Ishikawa (cell line): Measurements from ENCODE around the gene UTS2R.
A peak's percentile ranks its signal among the peaks of the same experiment; 100 is the strongest.

Source experiments
- CEBPB ChIP-seq: IDR thresholded peaks from 2 replicates; pipeline ENCODE4 v1.6.1; 2012
- CREB1 ChIP-seq: IDR thresholded peaks from 2 replicates; pipeline ENCODE4 v1.6.1; 2012; ENCODE audit warnings: low read depth
- EGR1 ChIP-seq: IDR thresholded peaks from 2 replicates; pipeline ENCODE4 v1.6.1; 2012
- EP300 ChIP-seq: IDR thresholded peaks from 2 replicates; pipeline ENCODE4 v1.6.1; 2012; ENCODE audit warnings: borderline replicate concordance
- FOXM1 ChIP-seq: IDR thresholded peaks from 2 replicates; pipeline ENCODE4 v1.6.1; 2012; ENCODE audit warnings: low read depth, borderline replicate concordance
- NFIC ChIP-seq: IDR thresholded peaks from 2 replicates; pipeline ENCODE4 v1.6.1; 2012
- RAD21 ChIP-seq: IDR thresholded peaks from 2 replicates; pipeline ENCODE4 v1.6.1; 2012; ENCODE audit warnings: low read depth
- TAF1 ChIP-seq: IDR thresholded peaks from 2 replicates; pipeline ENCODE4 v1.6.1; 2012; ENCODE audit warnings: low read depth, mild to moderate bottlenecking
- TCF12 ChIP-seq: IDR thresholded peaks from 2 replicates; pipeline ENCODE4 v1.6.1; 2012; ENCODE audit warnings: low read depth
- TEAD4 ChIP-seq: IDR thresholded peaks from 2 replicates; pipeline ENCODE4 v1.6.1; 2012
- YY1 ChIP-seq: IDR thresholded peaks from 2 replicates; pipeline ENCODE4 v1.6.1; 2012; ENCODE audit warnings: low read depth
- ZBTB7A ChIP-seq: IDR thresholded peaks from 2 replicates; pipeline ENCODE4 v1.6.1; 2012; ENCODE audit warnings: low read depth
- TF ChIP-seq, protein P1 (sequence below): IDR thresholded peaks from 2 replicates; pipeline ENCODE4 v1.6.1; 2012
- TF ChIP-seq, protein P2 (sequence below): IDR thresholded peaks from 2 replicates; pipeline ENCODE4 v1.6.1; 2012; ENCODE audit warnings: low read depth, mild to moderate bottlenecking
- TF ChIP-seq, protein P3 (sequence below): IDR thresholded peaks from 2 replicates; pipeline ENCODE4 v1.6.1; 2012

The UTS2R gene

DNA sequence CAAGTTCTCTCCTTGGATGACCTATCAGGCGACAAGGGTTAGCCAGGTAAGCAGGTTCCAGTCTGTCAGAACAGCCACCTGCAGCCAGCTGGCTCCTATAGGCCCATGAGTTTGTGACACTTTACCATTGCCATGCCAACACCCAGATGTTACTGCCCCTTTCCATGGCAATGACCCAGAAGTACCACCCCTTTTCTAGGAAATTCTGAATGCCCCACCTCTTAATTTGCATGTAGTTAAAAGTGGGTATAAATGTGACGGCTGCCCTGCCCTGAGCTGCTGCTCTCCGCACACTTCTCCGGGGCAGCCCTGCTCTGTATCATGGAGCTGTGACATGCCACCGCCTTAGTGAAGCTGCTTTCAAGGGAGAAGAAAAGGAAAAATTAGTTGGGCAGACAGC is 28.0 kb upstream of the UTS2R start:
- TF ChIP-seq, protein P1, sequence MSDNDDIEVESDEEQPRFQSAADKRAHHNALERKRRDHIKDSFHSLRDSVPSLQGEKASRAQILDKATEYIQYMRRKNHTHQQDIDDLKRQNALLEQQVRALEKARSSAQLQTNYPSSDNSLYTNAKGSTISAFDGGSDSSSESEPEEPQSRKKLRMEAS = 0 out of 2 replicates have a peak, but pooled peaks have one; percentile 23
- TF ChIP-seq RAD21 = no peak

DNA sequence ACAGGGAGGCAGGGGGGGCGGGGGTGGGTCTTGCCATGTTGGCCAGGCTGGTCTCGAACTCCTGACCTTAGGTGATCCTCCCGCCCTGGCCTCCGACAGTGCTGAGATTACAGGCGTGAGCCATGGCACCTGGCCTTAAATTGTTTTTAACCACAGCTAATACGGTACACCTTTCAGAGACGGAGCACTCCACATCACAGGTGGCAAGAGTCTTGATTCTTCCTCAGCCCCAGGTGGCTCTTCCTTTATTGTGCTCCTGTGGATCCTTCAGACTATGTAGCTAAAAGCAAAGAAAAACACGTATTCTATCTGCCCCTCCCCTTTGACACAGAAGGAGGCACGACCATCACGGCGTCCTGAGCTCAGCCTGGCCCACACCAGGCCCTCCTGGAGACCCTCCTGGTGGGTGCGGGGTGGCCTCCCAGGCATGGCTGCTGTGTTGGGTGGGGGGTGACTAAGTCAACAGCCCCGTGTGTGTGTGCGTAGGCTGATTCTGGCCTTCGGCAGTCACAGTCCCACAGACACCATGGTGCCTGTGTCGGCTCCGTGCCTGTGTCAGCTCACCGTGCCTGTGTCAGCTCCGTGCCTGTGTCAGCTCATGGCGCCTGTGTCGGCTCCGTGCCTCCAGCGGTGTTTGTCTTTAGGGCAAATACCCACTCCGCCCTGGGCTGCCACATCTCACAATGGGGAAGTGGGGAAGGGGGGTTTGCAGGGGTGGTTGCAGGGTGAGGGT is 27.2 kb upstream of the UTS2R start:
- TF ChIP-seq, protein P1 = no peak

DNA sequence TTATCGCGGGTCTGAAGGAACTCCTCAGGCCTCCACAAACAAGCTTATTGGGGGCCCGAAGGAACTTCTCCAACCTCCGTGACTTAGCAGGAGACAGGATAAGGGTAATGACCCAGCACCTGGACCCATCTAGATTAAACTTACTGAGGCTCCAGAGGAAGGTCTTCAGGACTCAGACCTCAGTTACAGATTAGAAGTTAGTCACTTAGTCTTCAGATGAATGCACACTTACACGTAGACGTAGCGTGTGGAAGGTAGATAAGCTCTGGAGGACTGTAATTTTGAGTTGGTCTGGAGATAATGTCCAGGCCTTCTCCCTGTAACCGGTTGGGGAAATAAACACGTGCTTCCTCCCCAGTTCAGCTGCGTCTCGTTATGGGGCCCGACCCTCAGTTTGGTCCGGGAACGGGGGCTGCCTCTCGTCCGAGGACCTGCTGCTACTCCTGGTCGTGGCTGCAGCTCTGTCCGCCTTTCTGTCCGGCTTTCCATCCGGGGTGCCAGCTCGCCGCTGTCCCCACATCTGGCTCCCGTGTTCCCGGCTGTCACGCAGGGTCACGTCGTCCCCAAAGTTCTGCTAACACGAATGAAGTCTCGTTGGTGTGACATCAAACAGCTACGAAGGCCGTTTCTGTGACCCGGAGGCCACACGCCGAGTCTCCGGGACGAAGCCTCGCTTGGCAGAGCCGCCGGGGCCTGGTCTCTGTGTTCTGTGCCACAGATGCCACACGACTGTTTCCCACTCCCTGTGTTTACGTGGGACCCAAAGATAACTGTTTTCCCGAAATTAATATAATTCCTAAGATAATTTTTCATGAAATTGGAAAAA is 26.2 kb upstream of the UTS2R start:
- TF ChIP-seq EP300 (no peak), TEAD4 (no peak), TCF12 (no peak)

DNA sequence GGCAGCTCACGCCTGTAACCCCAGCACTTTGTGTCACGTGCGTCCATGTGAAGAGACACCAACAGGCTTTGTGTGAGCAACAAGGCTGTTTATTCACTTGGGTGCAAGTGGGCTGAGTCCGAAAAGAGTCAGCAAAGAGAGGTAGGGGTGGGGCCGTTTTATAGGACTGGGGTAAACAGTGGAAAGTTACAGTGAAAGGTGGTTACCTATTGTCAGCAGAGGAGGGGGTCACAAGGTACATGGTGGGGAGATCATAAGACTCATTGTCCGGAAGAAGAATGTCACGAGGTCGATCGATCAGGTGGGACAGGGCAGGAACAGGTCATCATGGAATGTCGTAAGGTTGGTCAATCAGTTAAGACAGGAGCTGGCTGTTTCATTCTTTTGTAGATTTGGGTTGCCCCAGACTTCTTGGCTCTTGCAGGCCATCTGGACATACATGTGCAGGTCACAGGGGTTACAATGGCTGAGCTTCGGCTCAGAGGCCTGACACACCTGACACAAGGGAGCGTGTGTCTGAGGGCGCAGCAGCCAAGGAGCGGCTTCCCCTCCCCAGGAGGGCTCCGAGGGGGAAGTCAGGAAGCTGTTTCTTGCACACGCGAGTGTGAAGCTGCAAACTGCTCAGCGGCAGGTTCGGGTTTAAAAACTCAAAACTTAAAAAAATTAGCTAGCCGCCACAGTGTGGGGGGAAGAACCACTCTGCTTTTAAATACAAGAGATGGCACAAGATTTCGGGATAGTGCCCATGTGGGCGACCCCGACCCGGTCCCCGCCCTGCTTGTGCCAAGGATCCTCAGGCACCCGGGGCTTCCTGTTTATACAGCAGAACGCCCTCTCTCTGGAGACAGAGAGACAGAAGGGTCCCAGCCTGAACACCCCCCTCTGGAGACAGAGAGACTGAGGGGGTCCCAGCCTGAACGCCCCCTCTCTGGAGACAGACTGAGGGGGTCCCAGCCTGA is 24.9 kb upstream of the UTS2R start:
- TF ChIP-seq TAF1 = no peak
- TF ChIP-seq FOXM1 = no peak
- no peak for TF ChIP-seq NFIC
- no peak for TF ChIP-seq EGR1
- no peak for TF ChIP-seq YY1
- TF ChIP-seq, protein P2, sequence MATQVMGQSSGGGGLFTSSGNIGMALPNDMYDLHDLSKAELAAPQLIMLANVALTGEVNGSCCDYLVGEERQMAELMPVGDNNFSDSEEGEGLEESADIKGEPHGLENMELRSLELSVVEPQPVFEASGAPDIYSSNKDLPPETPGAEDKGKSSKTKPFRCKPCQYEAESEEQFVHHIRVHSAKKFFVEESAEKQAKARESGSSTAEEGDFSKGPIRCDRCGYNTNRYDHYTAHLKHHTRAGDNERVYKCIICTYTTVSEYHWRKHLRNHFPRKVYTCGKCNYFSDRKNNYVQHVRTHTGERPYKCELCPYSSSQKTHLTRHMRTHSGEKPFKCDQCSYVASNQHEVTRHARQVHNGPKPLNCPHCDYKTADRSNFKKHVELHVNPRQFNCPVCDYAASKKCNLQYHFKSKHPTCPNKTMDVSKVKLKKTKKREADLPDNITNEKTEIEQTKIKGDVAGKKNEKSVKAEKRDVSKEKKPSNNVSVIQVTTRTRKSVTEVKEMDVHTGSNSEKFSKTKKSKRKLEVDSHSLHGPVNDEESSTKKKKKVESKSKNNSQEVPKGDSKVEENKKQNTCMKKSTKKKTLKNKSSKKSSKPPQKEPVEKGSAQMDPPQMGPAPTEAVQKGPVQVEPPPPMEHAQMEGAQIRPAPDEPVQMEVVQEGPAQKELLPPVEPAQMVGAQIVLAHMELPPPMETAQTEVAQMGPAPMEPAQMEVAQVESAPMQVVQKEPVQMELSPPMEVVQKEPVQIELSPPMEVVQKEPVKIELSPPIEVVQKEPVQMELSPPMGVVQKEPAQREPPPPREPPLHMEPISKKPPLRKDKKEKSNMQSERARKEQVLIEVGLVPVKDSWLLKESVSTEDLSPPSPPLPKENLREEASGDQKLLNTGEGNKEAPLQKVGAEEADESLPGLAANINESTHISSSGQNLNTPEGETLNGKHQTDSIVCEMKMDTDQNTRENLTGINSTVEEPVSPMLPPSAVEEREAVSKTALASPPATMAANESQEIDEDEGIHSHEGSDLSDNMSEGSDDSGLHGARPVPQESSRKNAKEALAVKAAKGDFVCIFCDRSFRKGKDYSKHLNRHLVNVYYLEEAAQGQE = no peak
- no peak for TF ChIP-seq TEAD4
- TF ChIP-seq, protein P3, sequence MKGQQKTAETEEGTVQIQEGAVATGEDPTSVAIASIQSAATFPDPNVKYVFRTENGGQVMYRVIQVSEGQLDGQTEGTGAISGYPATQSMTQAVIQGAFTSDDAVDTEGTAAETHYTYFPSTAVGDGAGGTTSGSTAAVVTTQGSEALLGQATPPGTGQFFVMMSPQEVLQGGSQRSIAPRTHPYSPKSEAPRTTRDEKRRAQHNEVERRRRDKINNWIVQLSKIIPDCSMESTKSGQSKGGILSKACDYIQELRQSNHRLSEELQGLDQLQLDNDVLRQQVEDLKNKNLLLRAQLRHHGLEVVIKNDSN = no peak
- no peak for TF ChIP-seq CEBPB
- TF ChIP-seq, protein P1 = no peak
- no peak for TF ChIP-seq TCF12
- no peak for TF ChIP-seq RAD21
- TF ChIP-seq CREB1 = no peak
- no peak for TF ChIP-seq EP300
- no peak for TF ChIP-seq ZBTB7A

DNA sequence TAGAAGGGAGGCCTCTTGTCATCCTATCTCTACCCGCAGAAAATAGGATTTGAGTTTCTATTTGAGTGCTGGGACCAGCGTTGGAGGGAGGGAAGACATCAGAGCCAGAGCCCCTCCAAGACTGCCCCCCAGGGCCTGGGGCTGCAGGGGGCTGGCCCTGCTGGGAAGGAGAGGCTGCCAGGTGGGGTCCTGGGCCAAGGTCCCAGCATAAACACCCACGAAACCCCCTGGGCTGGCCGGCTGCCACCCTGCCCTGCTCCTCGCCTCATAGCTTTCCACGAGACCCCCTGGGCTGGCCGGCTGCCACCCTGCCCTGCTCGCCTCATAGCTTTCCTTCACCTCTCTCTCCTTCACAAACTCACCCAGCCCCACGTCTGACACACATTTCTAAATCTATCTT is 23.1 kb upstream of the UTS2R start:
- TF ChIP-seq, protein P2 = no peak
- TF ChIP-seq CREB1 (no peak), CEBPB (no peak), TEAD4 (no peak), NFIC (no peak), EGR1 (no peak), FOXM1 (no peak), YY1 (no peak), TCF12 (no peak), RAD21 (no peak), ZBTB7A (no peak), TAF1 (no peak), EP300 (no peak)
- TF ChIP-seq, protein P3 = no peak
- TF ChIP-seq, protein P1 = no peak
